NCI-H460 (cell line): ENCODE results near the gene TNNC2. TPM values are rescaled to one million over a fixed set of nuclear protein-coding genes. Genes with fewer than 3 reads are reported as not detected.
A peak's percentile ranks its signal among the peaks of the same experiment; 100 is the strongest.
"Not testable (repeated sequence)": the region's sequence is repeated elsewhere in the genome, so short reads cannot be mapped to it uniquely, and the experiment has no call there.

Experiments
- DNase-seq: peaks from one replicate; pipeline ENCODE4 v3.0.0-alpha.2; 2016; ENCODE audit warnings: low read depth; ENCODE audit errors: extremely low read depth
- total RNA-seq: library from RNA; depleted of rRNA; stranded (reverse); fragments of >200 nt; shearing (Covaris generic); gene quantifications from 2 replicates; pipeline ENCODE4 v1.2.3, GENCODE V29; 2014

The TNNC2 gene
- total RNA-seq, 1 experiment from 2014 or later: 0.15 TPM

DNA sequence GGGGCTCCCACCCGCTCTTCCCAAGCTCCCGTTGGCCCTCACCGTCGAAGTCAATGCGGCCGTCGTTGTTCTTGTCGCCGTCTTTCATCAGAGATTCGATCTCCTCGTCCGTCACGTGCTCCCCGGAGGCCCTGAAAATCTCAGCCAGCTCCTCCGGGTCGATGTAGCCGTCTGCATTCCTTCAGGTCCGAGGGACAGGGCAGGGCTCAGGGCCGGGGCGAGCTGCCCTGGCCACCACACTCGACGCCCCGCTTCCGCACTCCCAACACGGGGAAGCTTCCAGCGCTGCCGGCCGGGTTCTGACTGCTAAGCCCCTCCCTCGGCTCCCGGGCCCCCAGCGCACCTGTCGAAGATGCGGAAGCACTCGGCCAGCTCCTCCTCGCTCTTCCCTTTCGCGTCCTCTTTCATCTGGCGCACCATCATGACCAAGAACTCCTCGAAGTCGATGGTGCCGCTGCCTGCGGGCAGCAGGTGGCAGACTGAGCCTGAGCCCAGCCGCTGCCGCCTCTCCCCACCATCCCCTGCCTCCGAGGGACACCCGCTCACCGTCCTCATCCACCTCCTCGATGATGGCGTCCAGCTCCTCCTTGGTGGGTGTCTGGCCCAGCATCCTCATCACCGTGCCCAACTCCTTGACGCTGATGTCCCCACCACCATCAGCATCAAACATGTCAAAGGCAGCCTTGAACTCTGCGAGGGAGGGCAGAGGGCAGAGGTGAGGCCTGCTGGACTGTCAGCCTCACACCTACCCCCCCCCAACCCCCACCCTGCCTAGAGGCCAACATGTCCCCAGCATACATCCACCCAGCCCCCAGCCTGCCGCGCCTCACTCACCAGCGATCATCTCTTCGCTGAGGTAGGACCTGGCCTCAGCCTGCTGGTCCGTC is 2.9 kb downstream of the TNNC2 start:
- no peak for DNase-seq

DNA sequence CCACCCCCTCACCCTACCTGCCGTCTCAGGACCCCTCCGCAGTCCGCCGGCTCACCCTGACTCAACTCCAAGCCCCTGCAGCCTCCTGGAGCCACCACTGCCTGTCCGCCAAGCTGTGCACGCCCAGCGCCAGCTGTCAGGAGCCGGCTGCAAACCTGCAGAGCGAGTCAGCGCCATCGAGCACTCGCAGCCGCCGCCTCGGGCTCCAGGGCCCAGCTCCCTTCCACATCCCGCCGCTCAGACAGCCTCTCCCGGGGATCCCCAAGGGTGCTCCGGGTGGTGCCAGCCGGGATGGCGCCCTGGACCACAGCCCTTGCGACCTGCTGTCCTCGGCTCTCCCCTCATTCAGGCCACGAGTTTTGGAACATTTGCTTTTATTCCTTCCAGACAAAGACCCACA is 4.3 kb downstream of the TNNC2 start:
- DNase-seq: no peak

DNA sequence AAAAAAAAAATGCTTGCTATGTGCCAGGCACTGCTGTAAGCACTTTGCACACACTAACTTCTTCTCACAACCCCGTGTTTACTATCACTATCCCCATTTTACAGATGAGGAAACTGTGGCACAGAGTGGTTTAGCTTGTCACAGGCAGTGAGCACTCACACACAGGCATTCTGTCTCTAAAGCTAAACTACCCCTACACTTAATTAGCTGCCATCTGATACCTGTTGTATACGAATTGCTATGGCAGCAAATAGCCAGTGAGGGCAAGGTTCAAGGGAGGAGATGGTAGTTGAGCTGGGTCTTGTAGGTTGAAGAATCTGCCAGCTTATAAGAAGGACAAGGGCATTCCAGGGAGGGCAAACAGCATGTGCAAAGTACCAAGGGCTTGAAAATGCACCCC is 5.2 kb downstream of the TNNC2 start:
- DNase-seq: no peak

DNA sequence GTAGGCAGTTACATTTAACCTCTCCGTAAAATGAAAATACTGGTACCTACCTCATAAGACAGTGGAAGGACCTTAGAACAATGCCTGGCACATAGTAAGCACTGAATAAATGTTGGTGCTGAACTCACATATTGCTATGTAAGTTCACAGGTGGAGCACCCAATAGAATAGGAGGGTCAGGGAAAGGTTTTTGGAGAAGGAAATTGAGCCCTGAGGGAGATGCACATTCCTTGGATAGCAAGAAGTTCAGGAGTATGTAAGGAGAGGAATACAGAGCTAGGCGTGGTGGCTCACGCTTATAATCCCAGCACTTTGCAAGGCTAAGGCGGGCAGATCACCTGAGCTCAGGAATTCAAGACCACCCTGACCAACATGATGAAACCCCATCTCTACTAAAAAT is 7.6 kb downstream of the TNNC2 start:
- DNase-seq: no peak

DNA sequence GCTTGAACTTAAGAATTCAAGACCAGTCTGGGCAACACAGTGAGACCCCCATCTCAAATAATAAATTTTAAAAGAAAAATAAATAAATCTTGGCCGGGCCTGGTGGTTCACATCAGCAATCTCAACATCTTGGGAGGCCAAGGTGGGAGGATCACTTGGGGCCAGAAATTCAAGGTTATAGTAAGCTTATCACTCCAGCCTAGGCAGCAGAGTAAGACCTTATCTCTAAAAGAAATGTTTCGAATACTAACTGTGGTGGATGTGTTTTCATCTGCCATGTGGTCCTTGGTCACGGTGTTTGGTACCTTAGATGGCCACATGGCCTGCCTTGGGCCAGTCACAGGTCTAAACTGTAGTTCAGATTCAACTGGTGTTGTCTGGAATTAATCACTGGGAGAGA is 8.9 kb downstream of the TNNC2 start:
- no peak for DNase-seq

DNA sequence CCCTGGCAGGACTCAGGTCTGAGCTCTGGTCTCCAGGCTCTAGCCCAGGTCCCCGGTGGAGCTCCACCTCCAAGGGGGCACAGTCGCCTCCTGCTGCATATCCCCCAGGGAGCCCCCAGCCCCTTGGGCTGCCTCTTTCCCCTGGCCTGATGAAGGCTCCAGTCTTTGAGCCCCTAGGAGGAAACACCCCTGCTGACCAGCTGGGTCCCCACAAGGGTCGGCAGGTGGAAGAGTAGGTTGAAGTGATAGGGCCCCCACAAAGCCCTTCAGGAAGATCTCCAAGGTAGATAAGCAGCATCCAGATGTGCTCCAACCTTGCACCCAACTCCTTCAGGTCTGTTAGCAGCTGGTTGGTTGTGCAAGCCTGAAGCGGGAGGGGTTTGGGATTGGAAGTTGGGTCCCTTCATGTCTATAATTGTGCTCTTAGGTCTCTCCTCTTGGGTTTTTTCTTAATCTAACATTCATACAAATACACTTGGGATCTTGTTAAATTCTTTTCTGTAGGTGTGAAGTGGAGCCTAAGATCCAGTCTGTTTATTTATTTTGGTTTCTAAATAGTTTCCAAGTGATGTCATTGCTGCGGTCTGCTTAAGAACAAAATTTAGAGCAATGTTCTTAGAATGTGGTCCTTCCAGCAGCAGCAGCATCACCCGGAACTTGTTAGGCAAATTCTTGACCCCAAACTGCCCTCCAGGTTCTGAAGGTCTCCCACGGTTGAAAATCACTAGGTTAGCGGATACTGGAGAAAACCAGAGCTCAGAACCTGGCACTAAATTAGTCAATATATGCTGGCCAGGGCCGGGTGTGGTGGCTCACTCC is 9.5 kb downstream of the TNNC2 start:
- DNase-seq: peak; percentile 48

DNA sequence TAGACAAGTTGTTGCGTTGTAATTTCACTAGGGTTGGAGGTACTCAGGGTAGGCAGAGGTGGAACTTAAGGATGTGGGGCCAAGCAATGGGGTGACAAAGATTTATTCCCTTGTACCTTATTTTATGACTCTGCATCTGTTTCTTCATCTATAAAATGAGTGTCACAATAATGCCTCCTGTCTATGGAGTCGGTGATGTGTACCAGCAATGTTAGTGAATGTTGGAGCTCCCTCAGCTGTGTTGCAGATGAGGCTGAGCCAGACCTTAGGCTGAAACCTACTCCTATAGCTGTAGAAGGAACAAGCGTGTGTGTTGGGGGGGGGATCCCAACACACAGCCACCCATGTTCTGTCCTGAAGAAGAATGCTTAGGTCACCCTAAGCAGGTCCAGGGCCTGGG is 10.2 kb downstream of the TNNC2 start:
- DNase-seq: no peak

DNA sequence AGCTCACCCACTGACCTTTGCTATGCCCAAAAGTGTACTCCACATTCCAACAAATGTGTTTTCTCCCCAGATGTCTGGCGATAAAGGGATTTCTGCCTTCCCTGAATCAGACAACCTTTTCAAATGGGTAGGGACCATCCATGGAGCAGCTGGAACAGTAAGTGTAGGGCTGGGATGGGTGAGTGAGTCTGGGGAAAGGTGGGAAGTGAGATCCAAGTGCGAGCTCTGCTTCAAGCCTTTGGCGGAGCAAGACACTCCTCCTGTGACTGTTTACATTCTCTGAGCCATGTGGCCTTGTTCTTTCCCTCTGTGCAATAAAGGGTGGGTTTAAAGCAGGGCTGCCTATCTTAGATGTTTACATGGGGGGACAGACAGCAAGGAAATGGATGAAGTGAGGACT is 12.8 kb downstream of the TNNC2 start:
- no peak for DNase-seq

DNA sequence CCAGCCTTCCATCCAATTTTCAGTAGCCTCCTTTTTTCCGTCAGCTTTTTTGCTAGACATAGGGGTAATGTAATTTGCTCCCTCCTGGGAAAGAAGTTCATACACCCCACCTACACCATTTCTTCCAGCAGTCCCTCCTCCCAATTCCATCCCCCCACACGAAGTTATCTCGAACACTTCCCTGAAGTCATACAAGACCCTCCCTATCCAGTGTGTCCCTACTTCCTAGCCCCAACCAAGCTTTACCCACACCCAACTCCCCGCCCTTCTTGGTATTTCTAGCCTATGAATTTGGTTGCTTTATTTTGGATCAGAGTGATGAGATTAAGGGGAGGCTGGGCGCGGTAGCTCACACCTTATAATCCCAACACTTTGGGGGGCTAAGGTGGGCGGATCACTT is 13.6 kb downstream of the TNNC2 start:
- DNase-seq: no peak

DNA sequence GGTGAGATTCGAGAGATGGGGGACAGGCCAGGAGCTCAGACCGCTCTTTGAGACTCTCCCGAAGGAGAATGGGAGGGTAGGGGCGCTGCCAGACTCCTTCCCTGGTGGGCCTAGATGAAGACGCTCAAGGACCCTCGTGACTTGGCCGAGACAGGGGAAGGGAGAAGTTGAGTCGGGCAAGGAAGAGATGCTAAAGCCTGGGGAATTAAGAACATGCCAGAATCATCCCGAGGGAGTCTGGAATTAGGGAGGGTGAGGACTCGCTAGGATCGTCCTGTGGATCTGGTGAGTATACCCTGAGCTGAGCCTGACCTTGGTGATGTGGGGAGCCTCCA is 14.1 kb downstream of the TNNC2 start:
- no peak for DNase-seq

DNA sequence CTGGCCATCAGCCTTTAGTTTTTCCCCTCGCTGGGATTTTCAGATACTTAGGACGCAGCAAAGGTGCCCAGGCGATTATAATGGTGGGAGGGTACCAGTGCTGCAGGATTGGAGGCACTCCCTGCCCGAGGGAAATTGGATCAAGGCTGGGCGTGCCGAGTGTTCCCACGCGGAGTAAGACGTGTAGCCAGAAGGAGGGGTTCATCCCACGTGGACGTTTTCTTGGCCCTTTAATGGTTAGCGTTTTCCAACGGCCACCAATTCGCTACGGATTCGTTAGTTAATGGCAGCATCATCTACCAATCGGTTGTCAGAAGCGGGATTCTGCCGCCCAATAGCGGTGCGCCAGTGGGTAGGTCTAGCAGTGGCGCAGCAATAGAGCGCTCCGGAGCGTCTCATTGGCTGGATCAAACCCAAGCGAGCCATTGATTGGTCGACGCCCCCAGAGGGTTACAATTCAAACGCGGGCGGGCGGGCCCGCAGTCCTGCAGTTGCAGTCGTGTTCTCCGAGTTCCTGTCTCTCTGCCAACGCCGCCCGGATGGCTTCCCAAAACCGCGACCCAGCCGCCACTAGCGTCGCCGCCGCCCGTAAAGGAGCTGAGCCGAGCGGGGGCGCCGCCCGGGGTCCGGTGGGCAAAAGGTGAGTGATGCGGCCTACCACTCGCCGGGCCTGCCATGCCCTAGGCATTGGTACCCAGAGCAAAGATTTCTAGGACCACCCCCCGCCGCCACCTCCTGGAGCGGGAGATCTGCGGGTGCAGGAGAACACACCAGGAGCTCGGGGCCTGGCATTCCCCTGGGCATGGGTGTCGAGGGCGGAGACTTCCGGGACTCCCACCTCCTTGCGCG is 14.7 kb downstream of the TNNC2 start, which contains the start of gene UBE2C:
TSS of gene UBE2C (plus strand) at position 488 of the 849 bp plus-strand sequence. CDS start at position 540, 52 bp downstream.
- peak; percentile 99 for DNase-seq

DNA sequence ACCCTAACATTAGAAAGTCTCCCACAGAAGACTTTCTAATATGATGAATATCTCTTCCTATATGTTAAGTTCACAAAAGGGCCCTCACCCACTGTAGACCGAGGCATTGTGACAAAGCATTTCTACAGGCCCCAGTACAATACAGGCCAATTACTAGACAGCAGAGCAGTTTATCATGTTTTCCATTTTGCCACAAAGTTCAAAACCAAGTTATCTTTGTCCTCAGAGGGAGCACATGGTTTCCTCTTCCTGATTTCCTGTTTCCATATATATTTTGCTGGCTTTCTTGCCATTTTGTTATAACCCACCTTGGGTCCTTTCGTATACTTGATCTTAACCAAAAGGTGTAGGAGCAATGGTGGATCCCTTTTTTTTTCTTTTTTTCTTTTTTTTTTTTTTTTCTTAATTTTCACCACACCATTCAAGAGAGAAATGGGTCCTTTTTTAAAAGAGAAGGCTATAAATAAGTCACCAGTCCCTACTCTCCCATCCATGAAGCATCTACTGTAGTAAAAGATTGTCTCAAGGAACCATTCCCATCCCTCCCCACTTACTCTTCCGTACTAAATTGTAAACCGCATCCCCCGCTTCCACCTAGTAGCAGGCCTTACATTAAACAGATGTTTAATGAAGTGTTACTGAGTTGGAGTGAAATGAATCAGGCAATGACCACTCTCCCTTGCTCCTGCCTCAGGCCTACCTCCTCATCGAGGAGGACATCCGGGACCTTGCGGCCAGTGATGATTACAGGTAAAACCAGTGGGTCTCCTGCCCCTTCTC is 16.7 kb downstream of the TNNC2 start:
- no peak for DNase-seq

DNA sequence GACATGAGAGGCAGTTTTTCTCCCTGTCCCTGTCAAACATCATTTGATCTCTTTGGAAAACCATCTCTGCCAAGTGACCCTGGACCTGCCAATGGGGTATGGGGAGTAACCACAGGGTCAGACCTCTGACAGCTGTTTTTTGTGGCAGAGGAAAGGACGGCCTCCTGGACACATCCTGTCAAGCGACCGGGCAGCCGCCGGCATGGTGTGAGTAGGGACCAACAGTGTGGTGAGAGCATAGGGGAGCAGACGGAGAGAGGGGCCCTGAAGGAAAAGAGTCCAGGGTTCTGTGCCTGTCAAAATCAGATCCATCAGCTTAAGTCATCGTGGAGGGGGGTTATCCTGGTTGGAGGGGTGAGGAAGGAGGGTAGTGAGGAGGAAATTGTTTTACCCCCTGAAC is 25.3 kb downstream of the TNNC2 start:
- DNase-seq: no peak

DNA sequence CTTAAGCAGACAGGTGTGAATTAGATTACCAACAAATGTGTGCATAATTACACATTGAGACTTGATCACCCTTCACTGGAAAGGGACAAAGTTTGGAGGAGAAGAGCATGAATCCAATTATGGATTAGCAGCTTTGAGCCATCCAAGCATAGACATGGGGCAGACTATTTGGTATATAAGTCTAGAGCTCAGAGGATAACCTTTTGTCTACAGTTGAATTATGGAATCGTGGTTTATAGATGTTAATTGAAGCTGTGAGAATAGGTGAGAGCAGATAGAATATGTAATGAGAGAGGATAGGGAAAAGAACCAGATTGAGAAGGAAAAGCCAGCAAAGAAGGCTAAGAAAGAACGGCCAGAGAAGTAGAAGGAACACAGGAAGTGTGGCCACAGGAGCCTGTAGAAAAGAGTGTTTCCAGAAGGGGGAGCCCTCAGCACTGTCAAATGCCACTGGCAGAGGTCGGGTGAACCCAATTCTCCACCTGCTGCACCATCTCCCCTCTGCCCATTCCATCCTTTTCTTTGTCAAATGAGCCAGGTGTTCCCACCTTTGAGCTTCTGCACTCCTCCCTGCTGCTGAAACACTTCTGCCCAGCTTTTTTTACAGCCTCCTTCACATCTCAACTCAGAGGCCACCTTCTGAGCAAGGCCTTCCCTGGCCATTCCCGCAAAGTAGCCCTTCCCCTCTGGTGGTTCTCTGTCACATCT is 28.0 kb downstream of the TNNC2 start:
- DNase-seq: peak; percentile 66

DNA sequence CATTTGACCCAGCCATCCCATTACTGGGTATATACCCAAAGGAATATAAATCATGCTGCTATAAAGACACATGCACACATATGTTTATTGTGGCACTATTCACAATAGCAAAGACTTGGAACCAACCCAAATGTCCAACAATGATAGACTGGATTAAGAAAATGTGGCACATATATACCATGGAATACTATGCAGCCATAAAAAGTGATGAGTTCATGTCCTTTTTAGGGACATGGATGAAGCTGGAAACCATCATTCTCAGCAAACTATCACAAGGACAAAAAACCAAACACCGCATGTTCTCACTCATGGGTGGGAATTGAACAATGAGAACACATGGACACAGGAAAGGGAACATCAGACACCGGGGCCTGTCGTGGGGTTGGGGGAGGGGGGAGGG is 29.2 kb downstream of the TNNC2 start:
- not testable (repeated sequence) for DNase-seq

DNA sequence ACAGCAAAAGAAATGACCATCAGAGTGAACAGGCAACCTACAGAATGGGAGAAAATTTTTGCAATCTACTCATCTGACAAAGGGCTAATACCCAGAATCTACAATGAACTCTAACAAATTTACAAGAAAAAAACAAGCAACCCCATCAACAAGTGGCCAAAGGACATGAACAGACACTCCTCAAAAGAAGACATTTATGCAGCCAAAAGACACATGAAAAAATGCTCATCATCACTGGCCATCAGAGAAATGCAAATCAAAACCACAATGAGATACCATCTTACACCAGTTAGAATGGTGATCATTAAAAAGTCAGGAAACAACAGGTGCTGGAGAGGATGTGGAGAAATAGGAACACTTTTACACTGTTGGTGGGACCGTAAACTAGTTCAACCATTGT is 29.6 kb downstream of the TNNC2 start:
- DNase-seq: not testable (repeated sequence)

DNA sequence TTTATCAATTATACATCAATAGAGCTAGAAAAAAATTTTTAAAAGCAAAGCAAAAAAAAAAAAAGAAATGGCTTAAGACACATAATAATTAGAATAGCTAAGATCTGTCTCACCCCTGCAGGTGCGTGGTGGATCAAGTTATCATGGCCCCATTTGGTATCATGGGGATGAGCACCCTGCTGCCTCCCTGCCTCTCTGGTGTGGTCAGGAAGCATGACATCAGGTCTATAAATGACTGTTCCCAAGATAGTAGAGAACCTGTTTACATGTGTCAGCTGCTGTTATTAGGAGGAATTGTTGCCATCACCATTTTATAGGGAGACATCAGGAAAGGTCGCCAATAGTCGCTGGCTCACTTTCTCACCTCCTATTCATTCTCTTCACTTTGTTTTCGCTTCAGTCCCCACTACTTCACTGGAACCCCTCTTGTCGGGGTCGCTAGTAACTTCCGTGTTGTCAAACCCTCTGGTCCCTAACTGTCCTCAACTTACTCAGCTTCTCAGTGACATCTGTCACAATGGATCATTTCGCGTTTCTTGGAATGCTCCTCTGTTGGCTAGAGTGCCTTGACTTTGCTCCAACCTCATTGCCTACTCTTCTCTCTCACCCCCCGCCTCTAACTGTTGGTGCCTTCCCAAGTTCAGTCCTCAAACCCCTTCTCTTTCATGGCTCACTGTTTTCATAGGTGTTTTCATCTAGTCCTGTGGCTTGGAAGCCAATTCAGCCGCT is 30.6 kb downstream of the TNNC2 start:
- no peak for DNase-seq

DNA sequence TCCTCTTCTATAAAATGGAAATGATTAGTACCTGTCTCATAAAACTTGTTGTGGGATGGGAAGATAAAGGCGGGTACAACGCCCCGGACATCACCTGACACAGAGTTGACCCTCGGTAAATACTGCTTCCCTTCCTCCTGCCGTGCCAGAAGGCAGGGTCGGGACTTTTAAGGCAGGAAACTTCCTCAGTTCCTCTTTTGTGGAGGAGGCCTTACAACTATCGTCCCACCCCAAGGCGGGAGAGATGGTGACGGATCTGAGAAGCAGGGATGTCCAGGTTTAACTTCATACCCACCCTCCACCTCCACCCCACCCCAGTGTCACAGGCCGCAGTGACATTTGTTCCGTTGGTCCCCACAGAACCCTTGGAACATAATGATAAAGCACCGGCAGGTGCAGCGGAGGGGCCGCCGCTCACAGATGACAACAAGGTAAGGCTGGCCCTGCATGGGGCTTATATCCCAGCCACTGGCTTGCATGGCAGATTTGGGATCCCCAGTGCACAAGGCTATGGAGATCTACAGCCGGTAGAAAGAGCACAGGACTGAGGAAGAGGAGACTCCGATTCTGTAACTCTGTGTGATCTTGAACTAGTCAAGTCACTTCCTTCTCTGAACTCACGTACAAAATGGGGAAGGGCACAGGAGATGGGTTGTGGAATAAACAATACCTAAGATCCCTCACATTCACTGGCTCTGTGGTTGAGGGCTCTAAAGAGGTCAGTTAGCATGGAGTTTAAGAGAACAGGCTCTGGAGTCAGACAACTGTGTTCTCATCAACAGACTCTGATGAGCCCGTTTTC is 34.6 kb downstream of the TNNC2 start:
- no peak for DNase-seq
